Fibroblast of skin of left biceps (primary cell): ENCODE measurements around the gene IRAK3.

Experiments
- DNase-seq, 2 experiments: peaks; one replicate each; pipeline ENCODE4 v3.0.0-alpha.2; 2013; ENCODE audit warnings: low read depth in 2 of 2

IRAK3 gene, protein sequence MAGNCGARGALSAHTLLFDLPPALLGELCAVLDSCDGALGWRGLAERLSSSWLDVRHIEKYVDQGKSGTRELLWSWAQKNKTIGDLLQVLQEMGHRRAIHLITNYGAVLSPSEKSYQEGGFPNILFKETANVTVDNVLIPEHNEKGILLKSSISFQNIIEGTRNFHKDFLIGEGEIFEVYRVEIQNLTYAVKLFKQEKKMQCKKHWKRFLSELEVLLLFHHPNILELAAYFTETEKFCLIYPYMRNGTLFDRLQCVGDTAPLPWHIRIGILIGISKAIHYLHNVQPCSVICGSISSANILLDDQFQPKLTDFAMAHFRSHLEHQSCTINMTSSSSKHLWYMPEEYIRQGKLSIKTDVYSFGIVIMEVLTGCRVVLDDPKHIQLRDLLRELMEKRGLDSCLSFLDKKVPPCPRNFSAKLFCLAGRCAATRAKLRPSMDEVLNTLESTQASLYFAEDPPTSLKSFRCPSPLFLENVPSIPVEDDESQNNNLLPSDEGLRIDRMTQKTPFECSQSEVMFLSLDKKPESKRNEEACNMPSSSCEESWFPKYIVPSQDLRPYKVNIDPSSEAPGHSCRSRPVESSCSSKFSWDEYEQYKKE

DNA sequence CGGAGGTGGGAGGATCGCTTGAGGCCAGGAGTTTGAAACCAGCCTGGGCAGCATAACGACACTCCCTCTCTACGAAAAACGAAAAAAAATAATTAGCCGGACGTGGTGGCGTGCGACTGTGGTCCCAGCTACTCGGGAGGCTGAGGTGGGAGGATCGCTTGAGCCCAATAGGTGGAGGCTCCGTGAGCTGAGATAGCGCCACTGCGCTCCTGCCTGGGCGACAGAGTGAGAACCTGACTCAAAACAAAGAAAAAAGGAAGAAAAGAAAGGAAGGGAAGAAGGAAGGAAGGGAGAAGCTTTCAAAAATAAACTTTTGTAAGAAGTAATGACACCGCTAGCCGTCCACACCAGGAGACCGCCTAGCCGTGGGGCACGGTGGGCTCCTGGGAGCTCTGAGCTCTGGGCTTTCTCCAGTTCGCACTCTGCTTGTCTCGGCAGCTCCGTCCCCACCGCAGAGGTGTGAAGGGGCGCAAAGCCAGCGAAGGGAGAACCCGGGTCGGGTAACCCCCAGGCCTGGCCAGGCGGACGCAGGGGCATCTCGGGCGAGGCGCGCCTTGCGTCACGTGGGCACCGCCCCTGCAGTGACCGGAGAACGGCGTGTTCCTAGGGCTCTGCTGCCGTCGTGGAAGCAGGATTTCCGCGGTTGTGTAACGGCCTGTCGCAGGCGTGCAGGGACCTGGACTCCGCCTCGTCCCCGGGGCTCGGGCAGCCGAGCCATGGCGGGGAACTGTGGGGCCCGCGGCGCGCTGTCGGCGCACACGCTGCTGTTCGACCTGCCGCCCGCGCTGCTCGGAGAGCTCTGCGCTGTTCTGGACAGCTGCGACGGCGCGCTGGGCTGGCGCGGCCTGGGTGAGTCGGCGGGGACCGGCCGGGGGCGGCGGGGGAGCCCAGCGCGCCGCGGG, at the start of gene IRAK3:
TSS of gene IRAK3 (plus strand) at position 631 of the 902 bp plus-strand sequence. CDS start at position 717, 86 bp downstream.
- DNase-seq: no peak

GRCh38 chr12:66139328-66139727, 49.7 kb upstream of the IRAK3 start:
- no peak for DNase-seq

DNA sequence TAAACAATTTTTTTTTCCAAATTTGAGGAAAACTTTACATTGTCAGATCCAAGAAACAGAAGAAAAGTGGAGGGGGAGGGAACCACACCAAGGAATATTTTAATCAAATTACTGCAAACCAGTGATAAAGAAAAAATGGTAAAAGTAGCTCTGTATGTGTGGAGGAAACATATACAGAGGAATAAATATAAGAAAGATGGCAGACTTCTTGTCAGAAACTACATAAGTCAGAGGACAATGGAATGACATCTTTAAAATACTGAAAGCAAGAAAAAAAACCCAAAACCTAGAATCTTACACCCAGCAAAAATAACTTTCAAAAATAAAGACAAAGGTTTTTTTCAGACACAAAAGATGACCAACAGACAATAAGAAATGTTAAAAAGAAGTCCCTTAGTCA, 48.3 kb upstream of the IRAK3 start:
- DNase-seq: no peak

GRCh38 chr12:66141299-66141698, 47.7 kb upstream of the IRAK3 start:
- no peak for DNase-seq

DNA sequence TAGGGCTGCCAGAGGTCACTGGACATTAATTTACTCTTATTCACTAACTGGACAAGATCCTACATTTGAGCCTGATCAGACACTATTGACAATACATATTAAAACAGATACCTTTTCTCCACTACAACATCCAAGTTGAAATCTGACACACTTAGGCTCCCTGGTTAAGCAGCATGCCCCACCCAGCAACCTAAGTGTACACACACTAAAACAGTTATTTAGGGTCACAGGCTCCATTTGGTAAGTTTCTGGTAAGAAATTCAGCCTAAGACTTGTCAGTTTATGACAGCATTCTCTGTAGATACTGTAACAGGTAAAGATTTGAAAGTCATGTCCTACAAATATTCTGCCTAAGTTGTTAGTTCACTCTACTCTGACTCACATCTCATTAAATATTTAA, 46.2 kb upstream of the IRAK3 start:
- no peak for DNase-seq

DNA sequence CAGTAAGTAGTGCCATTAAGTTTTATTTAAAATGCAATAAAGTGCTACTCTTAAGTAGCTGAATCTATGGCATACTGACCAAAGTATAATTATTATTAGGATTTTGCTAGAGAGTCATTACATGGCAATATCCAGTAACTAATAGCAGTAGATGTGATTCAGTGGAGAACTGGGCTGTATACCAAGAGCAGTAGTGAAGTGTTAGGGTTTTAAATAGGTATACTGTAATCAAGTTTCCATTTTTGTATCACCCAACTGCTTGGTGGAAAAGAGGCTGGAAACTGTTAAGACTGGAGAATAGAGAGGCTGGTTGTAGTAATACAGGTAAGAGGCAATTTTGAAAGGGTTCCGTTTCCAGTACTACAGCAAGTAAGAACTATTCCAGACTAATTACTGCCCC, 45.1 kb upstream of the IRAK3 start:
- no peak for DNase-seq

GRCh38 chr12:66144791-66145754, 43.9 kb upstream of the IRAK3 start:
- peak; percentile 26 to 28 for DNase-seq

DNA sequence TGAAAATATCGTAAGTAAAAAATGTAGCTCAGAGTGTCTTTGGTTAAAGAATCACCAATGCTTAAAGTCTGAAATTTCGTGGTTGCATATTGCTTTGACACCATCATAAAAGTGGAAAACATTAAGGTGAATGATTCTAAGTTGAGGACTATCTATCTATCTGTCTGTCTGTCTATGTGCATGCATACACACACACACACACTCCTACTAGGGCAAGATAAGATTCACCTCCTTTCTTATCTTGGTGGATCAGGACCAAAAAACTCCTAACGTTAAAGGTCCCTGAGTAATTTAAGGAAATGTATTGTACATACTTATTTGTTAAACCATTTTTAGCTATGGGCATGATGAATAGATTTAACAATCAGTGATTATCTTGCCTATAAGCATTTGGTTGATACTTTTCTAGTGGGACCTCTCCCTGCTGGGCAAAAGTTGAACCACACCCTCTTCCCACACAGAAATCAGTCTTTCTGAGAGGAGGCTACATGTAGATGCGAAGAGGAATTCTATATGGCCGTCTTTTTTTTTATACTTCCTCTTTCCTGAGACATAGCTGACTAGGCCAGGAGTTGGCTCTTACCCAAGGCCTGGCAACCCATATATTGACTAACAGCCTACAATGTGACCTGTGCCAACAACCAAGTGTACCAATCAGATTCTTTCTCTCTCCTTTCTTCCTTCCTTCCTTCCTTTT, 39.2 kb upstream of the IRAK3 start:
- DNase-seq: no peak

DNA sequence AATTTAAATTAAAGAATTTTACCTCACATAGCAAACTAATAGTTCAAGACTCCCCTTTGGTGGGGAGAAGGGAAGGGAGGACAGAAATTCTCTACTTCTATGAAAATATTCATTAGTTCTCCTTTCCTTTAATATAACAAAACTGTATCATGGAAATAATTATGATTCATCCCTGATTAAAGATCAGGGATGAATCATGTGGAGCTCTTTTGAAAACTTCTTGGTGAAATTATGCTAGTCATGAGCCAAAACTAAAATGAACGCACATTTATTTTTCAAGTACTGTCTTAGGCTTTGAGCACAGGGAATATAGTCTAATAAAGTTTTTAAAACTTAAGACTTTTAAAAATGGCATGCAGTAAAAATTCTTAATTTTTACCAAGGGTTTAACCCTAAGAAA, 36.3 kb upstream of the IRAK3 start:
- peak in 1 of 2 experiments; percentile 8 for DNase-seq

DNA sequence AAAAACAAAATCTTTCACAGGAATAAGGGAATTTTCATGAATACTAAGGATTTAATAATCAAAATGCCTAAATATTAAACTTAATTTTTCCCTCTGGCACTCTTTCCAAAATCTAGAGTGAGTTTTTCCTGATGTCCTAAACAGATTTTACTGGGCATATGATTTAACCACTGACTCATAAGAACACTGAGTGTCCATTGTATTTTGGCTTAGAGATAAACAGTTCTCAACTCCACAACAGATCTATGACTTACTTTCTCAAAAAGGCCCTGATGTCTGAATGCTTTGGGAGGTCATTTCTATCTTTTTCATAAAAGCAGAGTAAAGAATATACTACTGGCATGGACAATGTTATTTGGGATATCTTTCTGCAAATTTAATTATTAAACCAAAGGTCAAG, 34.2 kb upstream of the IRAK3 start:
- DNase-seq: no peak

GRCh38 chr12:66156654-66157053, 32.4 kb upstream of the IRAK3 start:
- no peak for DNase-seq

DNA sequence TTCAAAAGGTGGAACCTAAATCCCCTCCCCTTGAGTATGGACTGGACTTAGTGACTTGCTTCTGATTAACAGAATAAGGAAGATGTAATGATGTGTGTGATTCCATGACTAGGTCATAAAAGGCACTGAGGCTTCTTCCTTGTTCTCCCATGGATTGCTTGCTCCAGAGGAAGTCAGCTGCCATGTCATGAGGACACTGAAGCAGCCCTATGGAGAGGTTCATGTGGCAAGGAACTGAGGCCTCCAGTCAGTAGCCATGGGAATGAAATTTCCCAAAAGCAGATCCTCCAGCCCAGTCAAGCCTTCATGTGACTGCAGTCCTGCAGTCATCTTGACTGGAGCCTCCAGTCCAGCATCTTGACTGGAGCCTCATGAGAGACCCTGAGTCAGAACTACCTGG, 29.9 kb upstream of the IRAK3 start:
- no peak for DNase-seq

DNA sequence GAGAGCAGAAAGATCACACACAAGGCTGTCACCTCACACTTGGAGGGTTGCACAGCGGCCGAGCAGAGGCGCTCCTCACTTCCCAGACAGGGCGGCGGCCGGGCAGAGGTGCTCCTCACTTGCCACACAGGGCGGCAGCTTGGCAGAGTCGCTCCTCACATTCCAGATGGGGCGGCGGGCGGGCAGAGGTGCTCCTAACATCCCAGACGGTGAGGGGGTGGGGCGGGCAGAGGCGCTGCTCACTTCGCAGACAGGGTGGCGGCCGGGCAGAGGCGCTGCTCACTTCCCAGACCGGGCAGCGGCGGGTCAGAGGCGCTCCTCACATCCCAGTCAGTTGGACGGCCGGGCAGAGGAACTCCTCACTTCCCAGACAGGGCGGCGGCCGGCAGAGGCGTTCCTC, 28.3 kb upstream of the IRAK3 start:
- no peak for DNase-seq

GRCh38 chr12:66162701-66163100, 26.3 kb upstream of the IRAK3 start:
- DNase-seq: no peak

GRCh38 chr12:66163289-66163688, 25.7 kb upstream of the IRAK3 start:
- no peak for DNase-seq

DNA sequence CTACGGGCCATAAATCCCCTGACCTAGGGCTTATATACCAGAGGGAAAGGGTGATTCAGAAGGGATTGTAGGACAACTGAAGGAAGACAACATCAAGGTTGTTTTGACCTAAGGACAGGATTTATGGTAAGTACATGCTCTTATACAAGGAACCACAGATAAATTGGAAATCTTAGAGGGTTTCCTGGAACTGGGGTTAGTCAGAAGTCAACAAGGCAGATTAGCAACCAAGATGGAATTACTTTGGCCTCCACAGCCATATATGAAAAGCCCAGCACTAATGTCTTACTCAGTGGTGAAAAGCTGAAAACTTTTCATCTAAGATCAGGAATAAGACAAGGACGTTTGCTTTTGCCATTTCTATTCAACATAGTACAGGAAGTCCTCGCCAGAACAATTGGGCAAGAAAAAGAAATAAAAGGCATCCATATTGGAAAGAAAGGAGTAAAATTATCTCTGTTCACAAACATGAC, 24.6 kb upstream of the IRAK3 start:
- no peak for DNase-seq

- DNase-seq: no peak
Measured at GRCh38 chr12:66165141-66165540, 23.9 kb upstream of the IRAK3 start.

DNA sequence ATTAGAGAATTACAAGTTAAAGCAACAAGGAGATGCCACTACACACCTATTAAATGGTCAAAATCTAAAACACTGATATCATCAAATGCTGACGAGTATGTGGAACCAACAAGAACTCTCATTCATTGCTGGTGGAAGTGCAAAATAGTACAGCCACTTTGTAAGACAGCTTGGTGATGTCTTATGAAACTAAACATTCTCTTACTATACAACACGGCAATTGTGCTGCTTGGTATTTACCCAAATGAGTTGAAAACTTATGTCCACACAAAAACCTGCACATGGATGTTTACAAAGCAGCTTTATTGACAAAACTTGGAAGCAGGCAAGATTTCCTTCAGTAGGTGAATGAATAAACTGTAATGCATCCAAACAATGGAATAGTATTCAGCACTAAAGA, 22.5 kb upstream of the IRAK3 start:
- no peak for DNase-seq

- no peak for DNase-seq
Measured at GRCh38 chr12:66168410-66168809, 20.6 kb upstream of the IRAK3 start.
